ENCODE results near the gene RCAN2.

- TF ChIP-seq CTCF (IDR thresholded peaks at IDR 0.05) (no peak), POLR2A (IDR thresholded peaks at IDR 0.05) (no peak), POLR2AphosphoS5 (IDR thresholded peaks at IDR 0.05) (no peak)
These were observed 19.0 kb downstream of the RCAN2 start for GRCh38 chr6:46472243-46472642.
